ENCODE measurements around the gene NOXA1.

NOXA1 gene

DNA sequence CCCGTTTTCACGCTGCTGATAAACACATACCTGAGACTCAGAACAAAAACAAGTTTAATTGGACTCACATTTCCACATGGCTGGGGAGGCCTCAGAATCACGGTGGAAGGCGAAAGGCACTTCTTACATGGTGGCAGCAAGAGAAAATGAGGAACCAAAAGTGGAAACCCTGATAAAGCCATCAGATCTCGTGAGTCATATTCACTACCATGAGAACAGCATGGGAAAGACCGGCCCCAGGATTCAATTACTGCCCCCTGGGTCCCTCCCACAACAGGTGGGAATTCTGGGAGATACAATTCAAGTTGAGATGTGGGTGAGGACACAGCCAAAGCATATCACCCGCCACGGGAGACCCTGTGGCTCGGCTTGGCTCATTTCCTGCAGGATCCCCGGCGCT lies 20.4 kb upstream of the NOXA1 start:
- TF ChIP-seq, protein P1, sequence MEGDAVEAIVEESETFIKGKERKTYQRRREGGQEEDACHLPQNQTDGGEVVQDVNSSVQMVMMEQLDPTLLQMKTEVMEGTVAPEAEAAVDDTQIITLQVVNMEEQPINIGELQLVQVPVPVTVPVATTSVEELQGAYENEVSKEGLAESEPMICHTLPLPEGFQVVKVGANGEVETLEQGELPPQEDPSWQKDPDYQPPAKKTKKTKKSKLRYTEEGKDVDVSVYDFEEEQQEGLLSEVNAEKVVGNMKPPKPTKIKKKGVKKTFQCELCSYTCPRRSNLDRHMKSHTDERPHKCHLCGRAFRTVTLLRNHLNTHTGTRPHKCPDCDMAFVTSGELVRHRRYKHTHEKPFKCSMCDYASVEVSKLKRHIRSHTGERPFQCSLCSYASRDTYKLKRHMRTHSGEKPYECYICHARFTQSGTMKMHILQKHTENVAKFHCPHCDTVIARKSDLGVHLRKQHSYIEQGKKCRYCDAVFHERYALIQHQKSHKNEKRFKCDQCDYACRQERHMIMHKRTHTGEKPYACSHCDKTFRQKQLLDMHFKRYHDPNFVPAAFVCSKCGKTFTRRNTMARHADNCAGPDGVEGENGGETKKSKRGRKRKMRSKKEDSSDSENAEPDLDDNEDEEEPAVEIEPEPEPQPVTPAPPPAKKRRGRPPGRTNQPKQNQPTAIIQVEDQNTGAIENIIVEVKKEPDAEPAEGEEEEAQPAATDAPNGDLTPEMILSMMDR (IDR thresholded peaks at IDR 0.05; ENCODE audit: low read depth, low read length) = no peak
- no peak for DNase-seq (ENCODE audit: low read depth, low spot score)
- H3K4me3 ChIP-seq (ENCODE audit: low read depth, low read length) = no peak overlapping the region
- in situ Hi-C loops (cut with HindIII; ENCODE audit: low sequenced_read_pairs) = no loop called here

GRCh38 chr9:137403269-137403668 lies 19.9 kb upstream of the NOXA1 start:
- H3K4me3 ChIP-seq (ENCODE audit: low read depth, low read length) = no peak overlapping the region
- TF ChIP-seq, protein P1 (IDR thresholded peaks at IDR 0.05; ENCODE audit: low read depth, low read length) = no peak
- DNase-seq (ENCODE audit: low read depth, low spot score) = no peak
- in situ Hi-C loops (cut with HindIII; ENCODE audit: low sequenced_read_pairs) = no loop called here

- TF ChIP-seq, protein P1 (IDR thresholded peaks at IDR 0.05; ENCODE audit: low read depth, low read length) = no peak
- in situ Hi-C loops (cut with HindIII; ENCODE audit: low sequenced_read_pairs) = no loop called here
- no peak overlapping the region for H3K4me3 ChIP-seq (ENCODE audit: low read depth, low read length)
- no peak for DNase-seq (ENCODE audit: low read depth, low spot score)
Observed at GRCh38 chr9:137404961-137405567, 18.1 kb upstream of the NOXA1 start.

DNA sequence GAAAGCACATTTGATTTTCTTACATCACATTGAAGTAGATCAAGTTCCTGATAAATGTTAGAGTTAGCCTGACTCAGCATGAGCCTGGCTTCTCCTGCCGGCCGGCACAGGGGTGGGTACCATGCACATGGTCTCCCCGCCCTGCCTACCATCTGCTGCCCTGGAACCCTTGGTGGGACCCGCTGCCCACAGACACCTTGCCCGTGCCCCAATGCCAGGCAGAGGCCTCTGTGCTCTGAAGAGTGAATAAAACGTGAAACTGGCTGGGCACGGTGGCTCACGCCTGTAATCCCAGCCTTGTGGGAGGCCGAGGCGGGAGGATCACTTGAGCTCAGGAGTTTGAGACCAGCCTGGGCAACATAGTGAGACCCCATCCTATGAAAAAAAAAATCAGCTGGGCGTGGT lies 17.5 kb upstream of the NOXA1 start:
- TF ChIP-seq, protein P1 (IDR thresholded peaks at IDR 0.05; ENCODE audit: low read depth, low read length) = no peak
- in situ Hi-C loops (cut with HindIII; ENCODE audit: low sequenced_read_pairs) = no loop called here
- DNase-seq (ENCODE audit: low read depth, low spot score) = no peak

GRCh38 chr9:137406085-137406760 lies 17.0 kb upstream of the NOXA1 start:
- H3K4me3 ChIP-seq (ENCODE audit: low read depth, low read length) = no peak overlapping the region
- TF ChIP-seq, protein P1 (IDR thresholded peaks at IDR 0.05; ENCODE audit: low read depth, low read length) = no peak
- no peak for DNase-seq (ENCODE audit: low read depth, low spot score)
- in situ Hi-C loops (cut with HindIII; ENCODE audit: low sequenced_read_pairs) = no loop called here

More for the DNA sequence above, 17.5 kb upstream of the NOXA1 start:
- no peak overlapping the region for H3K4me3 ChIP-seq (ENCODE audit: low read depth, low read length)

DNA sequence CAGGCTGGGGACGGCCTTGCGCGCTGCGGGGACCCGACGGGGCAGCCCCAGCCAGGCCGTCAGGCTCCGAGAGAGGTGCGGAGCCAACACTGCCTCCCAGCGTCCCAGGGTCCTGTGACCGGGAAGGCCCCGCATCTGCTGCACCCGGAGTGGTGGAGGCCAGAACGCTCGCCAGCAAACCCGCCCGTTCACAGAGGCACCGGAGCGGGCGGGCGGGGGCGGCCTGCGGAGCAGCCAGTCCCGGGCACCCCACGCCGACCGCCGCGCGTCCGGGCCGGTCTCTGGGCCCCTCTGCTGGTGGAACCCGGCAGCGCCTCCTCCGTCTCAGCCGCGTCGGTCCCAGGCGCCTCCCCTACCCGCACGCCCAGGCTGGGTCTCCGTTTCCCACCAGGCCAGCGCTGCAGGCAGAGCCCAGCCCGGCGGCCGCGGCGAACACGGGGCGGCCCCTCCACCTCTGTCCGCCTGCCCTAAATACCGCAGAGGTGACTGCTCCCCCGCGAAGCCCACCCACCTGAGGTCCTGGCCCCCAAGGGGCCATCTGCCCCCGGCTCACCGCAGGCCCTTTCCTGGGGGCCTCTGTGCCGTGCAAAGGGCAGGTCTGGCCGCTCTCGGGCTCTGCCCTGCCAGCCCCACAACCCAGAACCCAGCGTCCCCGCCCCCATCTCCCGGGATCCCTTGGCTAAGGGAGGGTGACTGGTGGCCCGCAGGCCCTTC lies 16.2 kb upstream of the NOXA1 start:
- DNase-seq (ENCODE audit: low read depth, low spot score) = peak; percentile 52
- in situ Hi-C loops (cut with HindIII; ENCODE audit: low sequenced_read_pairs) = no loop called here
- peak overlapping the region; percentile 14 for H3K4me3 ChIP-seq (ENCODE audit: low read depth, low read length)
- TF ChIP-seq, protein P1 (IDR thresholded peaks at IDR 0.05; ENCODE audit: low read depth, low read length) = peak; percentile 70

Measured in astrocyte of the spinal cord (primary cell).